HuH-7.5 (cell line): ENCODE results near the gene ITK.

Source experiments
- DNase-seq: peaks from one replicate; pipeline ENCODE4 v3.0.0; 2011; ENCODE audit warnings: low spot score

The ITK gene

GRCh38 chr5:157247267-157247666 is 66.6 kb downstream of the ITK start:
- DNase-seq = no peak

DNA sequence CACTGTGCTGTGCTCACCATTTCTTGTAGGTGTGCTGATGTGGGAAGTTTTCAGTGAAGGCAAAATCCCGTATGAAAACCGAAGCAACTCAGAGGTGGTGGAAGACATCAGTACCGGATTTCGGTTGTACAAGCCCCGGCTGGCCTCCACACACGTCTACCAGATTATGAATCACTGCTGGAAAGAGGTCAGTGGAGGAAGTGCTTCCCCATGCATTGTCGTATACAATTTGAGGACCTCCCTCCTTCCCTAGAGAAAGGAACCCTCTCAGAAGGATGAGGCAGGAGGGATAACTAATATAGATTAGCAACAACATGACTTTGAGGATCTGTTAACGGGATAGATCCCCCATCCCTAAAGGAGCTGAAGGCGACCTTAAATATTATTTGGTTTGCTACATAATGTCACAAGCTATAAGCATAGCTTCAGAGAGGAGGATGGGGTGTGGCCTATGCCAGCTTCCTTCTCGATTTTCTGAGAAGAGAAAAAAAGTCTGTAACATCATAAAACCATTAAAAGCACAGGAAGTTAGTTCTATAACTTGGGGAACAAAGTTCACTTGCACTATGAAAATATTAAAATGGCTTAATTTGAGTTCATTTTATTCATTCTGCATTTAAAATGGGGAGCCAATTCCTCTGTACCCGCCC is 68.3 kb downstream of the ITK start:
- no peak for DNase-seq

DNA sequence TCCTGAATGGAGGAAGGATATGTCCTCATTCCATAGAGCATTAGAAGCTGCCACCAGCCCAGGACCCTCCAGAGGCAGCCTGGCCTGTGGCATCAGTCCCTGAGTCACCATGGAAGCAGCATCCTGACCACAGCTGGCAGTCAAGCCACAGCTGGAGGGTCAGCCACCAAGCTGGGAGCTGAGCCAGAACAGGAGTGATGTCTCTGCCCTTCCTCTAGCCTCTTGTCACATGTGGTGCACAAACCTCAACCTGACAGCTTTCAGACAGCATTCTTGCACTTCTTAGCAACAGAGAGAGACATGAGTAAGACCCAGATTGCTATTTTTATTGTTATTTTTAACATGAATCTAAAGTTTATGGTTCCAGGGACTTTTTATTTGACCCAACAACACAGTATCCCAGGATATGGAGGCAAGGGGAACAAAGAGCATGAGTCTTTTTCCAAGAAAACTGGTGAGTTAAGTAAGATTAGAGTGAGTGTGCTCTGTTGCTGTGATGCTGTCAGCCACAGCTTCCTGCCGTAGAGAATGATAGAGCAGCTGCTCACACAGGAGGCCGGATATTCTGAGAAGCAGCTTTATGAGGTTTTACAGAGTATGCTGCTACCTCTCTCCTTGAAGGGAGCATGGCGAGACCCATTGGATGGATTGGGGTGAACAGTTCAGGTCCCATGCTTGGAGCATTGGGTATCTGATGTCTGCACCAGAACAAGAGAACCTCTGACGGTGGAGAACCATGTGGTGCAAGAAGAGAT is 72.2 kb downstream of the ITK start:
- no peak for DNase-seq

- peak; percentile 48 for DNase-seq
Observed at GRCh38 chr5:157253547-157253946, 72.9 kb downstream of the ITK start.

DNA sequence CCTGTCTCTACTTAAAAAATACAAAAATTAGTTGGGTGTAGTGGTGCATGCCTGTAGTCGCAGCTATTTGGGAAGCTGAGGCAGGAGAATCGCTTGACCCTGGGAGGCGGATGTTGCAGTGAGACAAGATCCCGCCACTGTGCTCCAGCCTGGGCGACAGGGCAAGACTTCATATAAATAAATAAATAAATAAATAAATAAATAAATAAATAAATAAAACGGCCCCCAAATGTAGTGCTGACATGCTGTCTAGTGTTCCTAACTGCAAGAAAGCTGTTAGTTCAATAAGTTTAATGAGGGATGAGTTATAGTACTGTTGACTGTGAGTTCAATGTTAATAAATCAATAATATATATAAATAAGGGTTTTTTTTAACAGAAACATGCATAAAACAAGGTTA is 77.8 kb downstream of the ITK start:
- no peak for DNase-seq

- DNase-seq = no peak
Observed at GRCh38 chr5:157259699-157260098, 79.1 kb downstream of the ITK start.

GRCh38 chr5:157263496-157264090 is 83.0 kb downstream of the ITK start:
- DNase-seq = no peak

GRCh38 chr5:157265714-157266285 is 85.2 kb downstream of the ITK start, which contains the start of gene CYFIP2:
CYFIP2 (plus strand) TSS chr5:157266123; CDS start chr5:157285362, 19,239 bp downstream.
- peak; percentile 61 for DNase-seq

DNA sequence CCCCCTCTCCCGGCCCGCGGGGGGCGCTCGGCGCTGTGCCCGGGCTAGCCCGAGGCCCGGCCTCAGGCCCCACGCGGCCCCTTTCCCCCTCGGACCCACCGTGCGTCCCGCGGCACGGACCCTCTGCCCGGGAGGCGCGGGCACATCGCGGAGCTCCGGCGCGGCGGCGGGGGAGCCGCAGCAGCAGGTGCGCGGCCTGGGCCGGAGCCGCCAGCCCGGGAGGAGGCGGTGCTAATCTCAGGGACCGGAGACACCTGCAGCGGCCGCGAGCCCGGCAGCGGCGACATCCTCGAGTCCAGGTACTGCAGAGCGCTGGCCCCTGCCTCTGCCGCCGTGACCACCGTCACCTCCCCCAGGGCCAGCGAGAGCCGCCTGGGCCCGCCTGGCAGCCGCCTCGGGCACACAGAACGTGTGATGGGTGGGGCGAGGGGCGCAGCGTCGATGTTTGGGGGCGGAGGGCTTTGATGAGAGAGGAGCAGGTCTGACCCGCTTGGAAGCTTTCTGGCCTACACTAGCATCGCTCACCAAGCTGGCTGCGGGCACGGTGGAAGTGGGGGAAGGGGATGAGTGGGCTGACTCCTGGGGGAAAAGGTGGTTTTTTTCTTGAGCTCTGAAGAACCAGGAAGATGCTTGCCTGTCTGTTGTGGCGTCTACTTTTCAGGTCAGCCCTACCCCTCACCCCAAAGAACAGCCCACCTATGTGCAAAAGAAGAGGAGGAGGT is 85.8 kb downstream of the ITK start:
- DNase-seq = peak; percentile 29

DNA sequence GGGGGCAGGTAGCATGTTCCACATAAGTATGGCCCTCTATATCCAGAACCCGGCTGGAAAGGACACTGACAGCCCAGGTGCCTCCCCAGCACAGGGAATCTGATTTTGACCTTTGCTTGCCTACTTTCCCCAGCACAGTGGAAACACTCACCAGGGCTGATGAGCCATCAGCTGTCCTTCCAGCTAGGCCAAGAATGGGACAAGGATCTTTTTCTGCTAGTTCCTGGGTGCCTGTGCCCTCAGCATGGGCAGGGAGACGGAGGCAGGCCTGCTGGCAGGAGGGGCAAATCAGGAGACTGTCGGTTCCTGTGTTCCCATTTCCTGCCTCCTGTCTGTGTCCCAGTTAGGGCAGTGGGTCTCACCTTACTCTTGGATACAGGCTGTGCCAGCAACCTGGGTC is 86.4 kb downstream of the ITK start:
- no peak for DNase-seq

DNA sequence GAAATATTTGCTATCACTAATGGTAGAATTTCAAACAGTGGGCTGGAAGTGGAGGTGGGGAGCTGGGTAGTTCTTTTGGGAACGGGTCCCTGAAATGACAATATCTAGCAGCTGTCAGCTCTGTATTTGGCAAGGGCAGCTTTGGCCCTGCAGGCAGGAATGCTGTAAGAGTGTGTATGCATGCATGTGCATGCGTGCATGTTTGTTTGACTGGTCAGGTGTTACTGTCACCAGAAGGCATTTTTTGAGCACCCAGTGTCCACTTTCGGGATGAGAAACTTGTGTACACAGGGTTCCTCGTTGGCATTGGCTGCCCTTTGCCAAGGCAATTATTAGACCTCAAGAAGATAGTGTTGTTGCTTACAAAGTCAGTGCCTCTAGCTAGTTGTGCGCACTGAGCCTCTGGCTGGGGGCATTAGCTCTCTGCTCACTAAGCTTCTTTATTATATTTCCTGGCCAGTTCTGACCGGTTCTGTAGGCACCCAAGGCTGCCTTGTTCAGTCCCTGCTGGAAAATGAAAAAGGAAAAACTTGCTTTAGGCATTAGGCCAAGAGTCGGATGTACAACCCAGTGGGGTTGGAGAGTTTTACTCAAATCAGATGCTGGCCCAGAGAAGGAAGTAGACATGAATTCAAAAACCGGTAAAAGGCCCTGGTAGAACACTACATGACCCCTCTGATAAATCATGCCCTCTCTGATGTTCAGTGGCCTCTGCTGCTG is 87.3 kb downstream of the ITK start:
- no peak for DNase-seq

- no peak for DNase-seq
Observed at GRCh38 chr5:157269165-157269671, 88.6 kb downstream of the ITK start.

DNA sequence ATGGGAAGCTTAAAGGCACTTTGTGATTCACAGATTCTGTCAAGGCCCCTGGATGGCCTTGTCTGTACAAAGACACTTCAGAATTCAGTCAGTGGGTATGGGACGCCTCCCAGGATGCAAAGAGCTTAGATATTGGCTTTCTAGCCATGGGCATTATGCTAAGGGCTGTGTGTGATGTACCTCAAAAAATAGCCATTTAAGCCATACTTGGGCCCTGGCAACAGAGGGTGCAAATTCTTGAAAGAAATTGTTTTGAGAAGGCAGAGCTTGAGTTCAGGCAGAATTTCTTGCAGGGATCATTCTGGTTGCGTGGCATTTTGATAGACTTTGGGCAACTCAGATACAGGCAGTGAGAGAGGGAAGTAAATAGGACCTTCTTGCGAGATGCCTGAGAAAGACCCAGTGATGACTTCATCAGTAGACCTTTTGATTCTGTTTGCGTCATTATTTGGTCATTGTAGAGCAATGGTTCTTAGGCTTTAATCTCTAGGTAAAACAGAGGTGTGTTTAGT is 89.2 kb downstream of the ITK start:
- no peak for DNase-seq

DNA sequence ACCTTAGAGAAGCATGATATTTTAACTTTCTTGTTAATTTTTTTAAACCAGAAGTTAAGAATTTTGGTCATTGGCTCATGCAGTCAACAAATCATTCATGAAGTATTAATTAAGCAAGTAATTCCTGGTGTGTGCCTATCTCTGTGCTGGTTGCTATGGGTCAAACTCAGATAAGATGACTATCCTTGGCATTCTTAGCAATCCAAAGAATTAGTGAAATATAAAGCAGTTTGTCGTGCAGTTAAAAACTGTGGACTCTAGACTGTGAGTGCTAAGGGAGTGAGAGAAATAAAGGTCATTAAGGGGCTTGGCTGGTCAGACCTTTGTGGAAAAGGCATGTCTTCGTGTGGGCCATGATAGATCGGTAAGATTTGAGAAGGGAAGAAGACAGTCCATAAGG is 90.1 kb downstream of the ITK start:
- no peak for DNase-seq

- no peak for DNase-seq
Observed at GRCh38 chr5:157271740-157272271, 91.2 kb downstream of the ITK start.

- no peak for DNase-seq
Observed at GRCh38 chr5:157273131-157273556, 92.5 kb downstream of the ITK start.

DNA sequence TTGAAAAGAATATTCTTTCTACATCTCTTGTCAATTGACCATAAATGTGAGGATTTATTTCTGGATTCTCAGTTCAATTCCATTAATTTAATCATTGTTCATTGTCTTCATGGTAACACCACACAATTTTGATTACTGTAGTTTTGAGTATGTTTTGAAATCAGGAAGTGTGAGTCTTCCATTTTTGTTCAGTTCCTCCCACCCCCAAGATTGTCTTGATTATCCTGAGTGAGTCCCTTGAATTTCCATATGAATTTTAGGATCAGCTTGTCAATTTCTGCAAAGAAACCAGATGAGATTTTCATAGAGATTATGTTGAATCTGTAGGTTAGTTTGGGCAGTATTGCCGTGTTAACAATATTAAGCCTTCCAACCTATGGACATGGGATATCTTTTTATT is 94.8 kb downstream of the ITK start:
- no peak for DNase-seq

GRCh38 chr5:157278319-157279037 is 97.8 kb downstream of the ITK start:
- no peak for DNase-seq

GRCh38 chr5:157279605-157280239 is 99.1 kb downstream of the ITK start:
- no peak for DNase-seq

DNA sequence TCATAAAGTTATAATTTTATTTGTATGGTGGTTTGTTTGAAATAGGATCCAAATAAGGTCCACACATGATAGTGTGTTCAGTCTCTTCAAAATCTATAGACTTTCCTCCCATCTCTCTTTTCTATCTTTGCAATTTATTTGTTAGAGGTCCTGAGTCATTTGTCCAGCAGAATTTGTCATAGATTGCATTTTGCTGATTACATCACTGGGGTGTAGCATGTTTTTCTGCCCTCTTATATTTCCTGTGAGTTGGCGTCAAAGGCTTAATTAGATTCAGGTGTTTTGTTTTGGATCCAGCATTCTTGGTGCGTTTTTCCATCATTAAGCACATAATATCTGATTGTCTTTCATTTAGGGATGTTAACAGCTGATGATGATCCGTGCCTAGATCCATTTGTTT is 100.3 kb downstream of the ITK start:
- DNase-seq = no peak
